K562 (cell line): ENCODE data around the gene LENG8. TPM values are rescaled to one million over a fixed set of nuclear protein-coding genes. Genes with fewer than 3 reads are reported as not detected.

Experiments used
- ATAC-seq: fragments of 200-7000 bp; cut with Tn5 transposase; 3 replicates; pipeline ENCODE4 v1.9.1; 2020; ENCODE audit warnings: moderate library complexity
- BruUV-seq: library from RNA; stranded (reverse); fragments of 400-500 nt; replicated peaks from 2 replicates; lab custom pipeline; 2021; lab: Mats Ljungman, UMichigan
- CTCF ChIA-PET: fragments of 300-600 bp; formaldehyde crosslinking; extraction: SDS; loops from one replicate; lab custom pipeline; 2021; ENCODE audit warnings: low intra/inter-chr PET ratio; lab: Yijun Ruan, JAX
- POLR2A ChIA-PET: fragments of 300-600, 350-650 bp; sonication (Branson Sonifier 250); formaldehyde crosslinking; extraction: SDS; loops from one replicate; lab custom pipeline; 2021; ENCODE audit warnings: antibody characterized with exemption, inconsistent platforms; lab: Yijun Ruan, JAX
- DNase-seq, 4 experiments: peaks; one replicate each; pipeline versions ENCODE4 v3.0.0 to v3.0.0-alpha.2; 2011 to 2018; ENCODE audit warnings: low spot score in 3 of 4, mixed read lengths in 3 of 4; ENCODE audit errors: extremely low read depth in 1 of 4
- FAIRE-seq: peaks from 2 replicates; lab custom pipeline; 2011; peaks lifted over from hg19 to GRCh38; lab: Jason Lieb, UNC
- H2AFZ ChIP-seq: 2 replicates; pipeline ENCODE4 v1.6.0; 2011; ENCODE audit warnings: low read depth, low read length, control low read depth, inconsistent platforms
- H3K27ac ChIP-seq: fragments of 200-600 bp; 3 replicates; pipeline ENCODE4 v1.8.0; 2011; ENCODE audit warnings: low read depth, mild to moderate bottlenecking, control low read depth, inconsistent platforms, low read length, moderate library complexity, mixed read lengths; ENCODE audit errors: extremely low read depth
- H3K27me3 ChIP-seq, 2 experiments: fragments of 300-600 bp in 1 of 2; 2 replicates in 1 of 2; 3 replicates in 1 of 2; pipeline versions ENCODE4 v1.6.0 to v1.8.0; 2011; ENCODE audit warnings: inconsistent platforms in 2 of 2, low read length in 2 of 2, mild to moderate bottlenecking in 1 of 2, mixed read lengths in 1 of 2, moderate library complexity in 1 of 2; ENCODE audit not compliant: control insufficient read depth in 2 of 2, insufficient read depth in 2 of 2
- H3K36me3 ChIP-seq: fragments of 300-600 bp; 3 replicates; pipeline ENCODE4 v1.8.0; 2011; ENCODE audit warnings: mild to moderate bottlenecking, low read length, inconsistent platforms; ENCODE audit not compliant: control insufficient read depth, insufficient read depth
- H3K4me1 ChIP-seq, 2 experiments: fragments of 200-600 bp in 1 of 2; replicated peaks in 1 of 2; 2 replicates in 1 of 2; 3 replicates in 1 of 2; pipeline versions ENCODE4 v1.5.1 to v1.8.0; 2011; ENCODE audit warnings: inconsistent platforms in 2 of 2, low read length in 2 of 2, mild to moderate bottlenecking in 1 of 2, mixed read lengths in 1 of 2, moderate library complexity in 1 of 2; ENCODE audit not compliant: control insufficient read depth in 2 of 2, insufficient read depth in 2 of 2
- H3K4me2 ChIP-seq: 2 replicates; pipeline ENCODE4 v1.6.1; 2011; ENCODE audit warnings: low read length, control low read depth, inconsistent platforms, mixed read lengths; ENCODE audit not compliant: insufficient read depth
- H3K4me3 ChIP-seq: fragments of 200-600 bp; sonication (generic), shearing (Covaris generic); 2 replicates; pipeline ENCODE4 v1.5.1; 2016; ENCODE audit warnings: control low read depth, inconsistent platforms
- H3K79me2 ChIP-seq: fragments of 200-600 bp; 3 replicates; pipeline ENCODE4 v1.8.0; 2011; ENCODE audit warnings: low read length, inconsistent platforms; ENCODE audit not compliant: control insufficient read depth, insufficient read depth
- H3K9ac ChIP-seq, 2 experiments: 2 replicates each; pipeline versions ENCODE4 v1.6.0 to v1.6.1; 2011; ENCODE audit warnings: low read depth in 2 of 2, low read length in 2 of 2, control low read depth in 1 of 2, inconsistent platforms in 1 of 2, mild to moderate bottlenecking in 1 of 2, mixed read lengths in 1 of 2; ENCODE audit not compliant: insufficient read depth in 1 of 2
- H3K9me1 ChIP-seq: one replicate; pipeline ENCODE4 v1.6.0; 2011; ENCODE audit warnings: inconsistent platforms, mild to moderate bottlenecking, low read length, moderate library complexity; ENCODE audit not compliant: control insufficient read depth, insufficient read depth
- H3K9me3 ChIP-seq: replicated peaks from 2 replicates; pipeline ENCODE4 v1.5.1; 2011; ENCODE audit warnings: low read depth, low read length, inconsistent platforms; ENCODE audit not compliant: control insufficient read depth, insufficient read depth
- H4K20me1 ChIP-seq: replicated peaks from 2 replicates; pipeline ENCODE4 v1.6.1; 2011; ENCODE audit warnings: low read length, inconsistent platforms, mixed read lengths; ENCODE audit not compliant: control insufficient read depth, insufficient read depth
- NFYB ChIP-seq: IDR thresholded peaks from 2 replicates; pipeline ENCODE4 v1.6.1; 2011; ENCODE audit warnings: mild to moderate bottlenecking, moderate library complexity; ENCODE audit not compliant: insufficient read length; ENCODE audit errors: extremely low read depth
- POLR2AphosphoS5 ChIP-seq: IDR thresholded peaks from 2 replicates; pipeline ENCODE4 v1.6.1; 2011; ENCODE audit warnings: mild to moderate bottlenecking, low read depth, low read length, moderate library complexity; ENCODE audit not compliant: control insufficient read depth, insufficient read depth
- POLR2G ChIP-seq: fragments of 200-400 bp; formaldehyde crosslinking; IDR thresholded peaks from 2 replicates; pipeline ENCODE4 v1.6.1; 2017; ENCODE audit warnings: low read depth, mild to moderate bottlenecking, antibody characterized with exemption, low read length, moderate library complexity
- RBFOX2 ChIP-seq: fragments of 200-400 bp; formaldehyde crosslinking; IDR thresholded peaks from 2 replicates; pipeline ENCODE4 v1.6.1; 2017; ENCODE audit warnings: low read depth, mild to moderate bottlenecking, low read length, moderate library complexity
- WGBS: fragments of 100-300 bp; shearing (Covaris generic); methylation state at CpG from one replicate; pipeline ENCODE4 v1.1.6; 2016; ENCODE audit warnings: low coverage, mixed read lengths; ENCODE audit not compliant: insufficient coverage; ENCODE audit errors: missing lambda C conversion rate; 5-methylcytosine and 5-hydroxymethylcytosine counted together
- in situ Hi-C: fragments of 300-500 bp; cut with MboI; formaldehyde crosslinking; loops from 4 replicates; pipeline ENCODE4 v1.15.0; 2018; ENCODE audit warnings: inconsistent platforms, mixed read lengths
- intact Hi-C: fragments of 100-400 bp; cut with micrococcal nuclease; formaldehyde crosslinking; loops from 2 replicates; pipeline ENCODE4 v1.14.2; 2022
- polyA plus RNA-seq, 8 experiments: library from polyadenylated mRNA; depleted of rRNA in 4 of 8; stranded (reverse) in 5 of 8; unstranded in 3 of 8; fragments of >200 nt; fragmentation: Nextera tagmentation in 2 of 8; fragmentation: Illumina TruSeq in 1 of 8; extraction: Ambion mirVana in 2 of 8; extraction: Trizol in 1 of 8; gene quantifications; 2 replicates each; pipeline versions ENCODE4 v1.2.1 to v1.2.3, GENCODE V29; 2011 to 2014; ENCODE audit warnings: inconsistent platforms in 1 of 8, missing spikeins in 1 of 8
- total RNA-seq, 7 experiments: library from RNA; depleted of rRNA in 6 of 7; stranded (reverse); fragments of >200 nt in 6 of 7; fragmentation: Illumina TruSeq in 2 of 7; extraction: Trizol in 2 of 7; gene quantifications; 2 replicates each; pipeline versions ENCODE4 v1.2.1 to v1.2.3, GENCODE V29; 2011 to 2021; ENCODE audit warnings: low replicate concordance in 1 of 7
- TF ChIP-seq, protein P1 (sequence below), 3 experiments: fragments of 200-800 bp in 1 of 3; sonication (Bioruptor generic) in 1 of 3; sonication (generic) in 1 of 3; formaldehyde crosslinking in 1 of 3; IDR thresholded peaks; 2 replicates each; pipeline versions ENCODE4 v1.6.1 to v1.8.0; 2016 to 2022; ENCODE audit warnings: mild to moderate bottlenecking in 2 of 3, missing compliant biosample characterization in 2 of 3, missing genetic modification characterization in 2 of 3, missing genetic modification reagents in 1 of 3

LENG8 gene
- total and polyA plus RNA-seq, 9 of the 15 experiments (the other 6 are each of a cell fraction or from before 2014, with no cell fraction given): 0.74 to 146 (median 28.1) TPM

DNA sequence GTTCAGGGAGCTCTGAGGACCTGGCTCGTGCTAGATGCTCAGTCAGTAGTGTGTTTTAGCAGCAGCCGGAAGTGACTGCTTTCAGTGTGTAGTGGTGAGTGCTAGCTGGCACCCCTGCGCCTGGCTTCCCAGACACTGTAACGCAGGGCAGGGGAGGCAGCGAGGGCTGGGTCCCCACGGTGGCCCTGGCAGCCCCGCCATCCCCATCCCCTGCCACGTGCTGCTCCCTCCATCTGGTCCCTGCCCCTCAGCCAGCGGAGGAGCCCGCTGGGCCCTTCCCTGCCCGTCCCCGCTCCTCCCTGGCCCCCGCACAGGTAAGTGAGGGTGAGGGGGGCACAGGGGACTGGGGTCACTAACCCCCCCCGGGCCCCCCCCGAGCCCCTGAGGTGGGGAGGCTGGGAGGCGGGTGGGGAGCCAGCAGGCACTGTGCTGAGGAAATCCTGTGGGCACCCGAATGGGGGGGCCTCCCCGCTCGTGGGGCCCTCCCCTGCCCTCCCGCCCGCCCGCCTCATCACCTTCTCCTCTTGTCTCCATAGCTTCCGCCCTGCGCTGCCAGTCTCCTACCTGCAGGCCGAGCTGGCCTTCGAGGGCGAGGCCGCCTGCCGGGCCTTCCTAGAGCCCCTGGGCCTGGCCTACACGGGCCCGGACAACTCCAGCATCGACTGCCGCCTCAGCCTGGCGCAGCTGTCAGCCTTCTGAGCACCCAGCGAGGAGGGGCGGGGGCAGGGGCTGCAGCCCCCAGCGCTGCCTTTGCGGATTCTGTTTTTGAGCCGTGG, 11.4 kb downstream of the LENG8 start:
- no peak for ATAC-seq
- no peaks in the 10 kb centered on the region for H3K79me2 ChIP-seq
- no TSS peak for BruUV-seq
- peak in 2 of 4 experiments; percentile 8 for DNase-seq
- H3K36me3 ChIP-seq: peaks cover 70% of the 10 kb centered on the region
- in situ Hi-C loops (no loop called here), intact Hi-C loops (no loop called here)
- WGBS: 98% methylated on average over 19 of the region's 39 CpGs
- H3K4me2 ChIP-seq: no peak overlapping the region
- POLR2A ChIA-PET: interaction anchor here (1.6 to 1.7 kb wide), 2 partner anchors 12 to 13 kb away, joined by 5 to 15 read pairs; partner anchors contain the start of genes CDC42EP5 and LENG8
- H3K9me1 ChIP-seq: peaks cover 2% of the 10 kb centered on the region
- no peak overlapping the region for H2AFZ ChIP-seq
- peaks cover 0 to 39% of the 10 kb centered on the region in 2 experiments; a peak in 2 of 5 replicates for H3K4me1 ChIP-seq
- no peak overlapping the region for H3K27ac ChIP-seq
- peaks cover 14% of the 10 kb centered on the region; the same call in 1 of the 2 replicates for H4K20me1 ChIP-seq
- no peak overlapping the region for H3K9ac ChIP-seq
- CTCF ChIA-PET: no interaction called here
- no peaks in the 10 kb centered on the region for H3K27me3 ChIP-seq
- H3K9me3 ChIP-seq: no peaks in the 10 kb centered on the region
- FAIRE-seq: no peak
- no peak overlapping the region for H3K4me3 ChIP-seq
- TF ChIP-seq RBFOX2 (peak; percentile 53), POLR2G (peak; percentile 66), NFYB (no peak), POLR2AphosphoS5 (0 out of 2 replicates have a peak, but pooled peaks have one; percentile 23)
- TF ChIP-seq, protein P1, sequence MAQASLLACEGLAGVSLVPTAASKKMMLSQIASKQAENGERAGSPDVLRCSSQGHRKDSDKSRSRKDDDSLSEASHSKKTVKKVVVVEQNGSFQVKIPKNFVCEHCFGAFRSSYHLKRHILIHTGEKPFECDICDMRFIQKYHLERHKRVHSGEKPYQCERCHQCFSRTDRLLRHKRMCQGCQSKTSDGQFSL (CRISPR knock-in tag; IDR thresholded peaks at IDR 0.05): 0 out of 2 replicates have a peak, but pooled peaks have one; percentile 41
- TF ChIP-seq, protein P1 (tag; IDR thresholded peaks at IDR 0.05): no peak
